HL-60 (cell line): Measurements from ENCODE around the gene MYL2.

ENCODE experiments used
- CTCF ChIP-seq: IDR thresholded peaks from one replicate; pipeline ENCODE4 v1.5.1; 2011; ENCODE audit warnings: low read length, control low read depth, inconsistent platforms; ENCODE audit not compliant: insufficient read depth
- POLR2AphosphoS5 ChIP-seq: IDR thresholded peaks from 2 replicates; pipeline ENCODE4 v1.6.1; 2012; ENCODE audit warnings: low read depth

- no peak for TF ChIP-seq CTCF
- TF ChIP-seq POLR2AphosphoS5 = no peak
Observed at GRCh38 chr12:110865521-110865920, 54.9 kb downstream of the MYL2 start.
